ENCODE measurements around the gene SIRT1.
"Not testable (repeated sequence)": the region's sequence is repeated elsewhere in the genome, so short reads cannot be mapped to it uniquely, and the experiment has no call there.

Gene SIRT1

DNA sequence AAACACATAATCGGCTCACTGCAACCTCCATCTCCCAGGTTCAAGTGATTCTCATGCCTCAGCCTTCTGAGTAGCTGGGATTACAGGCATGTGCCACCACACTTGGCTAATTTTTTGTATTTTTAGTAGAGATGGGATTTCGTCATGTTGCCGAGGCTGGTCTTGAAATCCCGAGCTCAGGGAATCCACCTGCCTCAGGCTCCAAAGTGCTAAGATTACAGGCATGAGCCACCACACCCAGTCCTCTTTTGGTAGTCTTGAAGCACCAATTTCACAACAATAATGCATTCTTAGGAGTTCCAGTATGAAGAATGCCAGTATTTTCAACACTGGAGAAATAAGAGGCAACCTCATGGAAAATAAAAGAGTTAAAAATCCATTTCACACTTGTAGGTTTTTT, 81.6 kb downstream of the SIRT1 start:
- not testable (repeated sequence) for DNase-seq

Measured in NCI-H1105 (cell line).